ENCODE data around the gene SCYL1. TPM values are rescaled to one million over a fixed set of nuclear protein-coding genes. Genes with fewer than 3 reads are reported as not detected.

Gene SCYL1
- total RNA-seq, 1 donor from 2014 or later = 61.2 TPM

DNA sequence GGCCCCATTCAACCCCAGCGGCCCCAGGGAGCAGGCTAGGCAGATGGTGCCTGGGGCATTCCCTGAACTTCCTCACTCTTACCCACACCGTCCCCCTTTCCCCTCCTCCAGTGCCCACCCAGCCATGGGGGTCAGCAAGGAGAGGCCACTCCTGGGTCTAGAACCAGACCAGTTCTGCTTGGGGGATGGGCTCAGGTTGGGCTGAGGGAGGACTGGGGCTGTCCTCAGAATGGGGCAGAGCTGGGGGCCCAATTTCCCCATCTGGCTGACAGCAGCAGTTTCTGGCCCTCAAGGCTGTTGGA lies 12.4 kb downstream of the SCYL1 start:
- intact Hi-C loops (cut with DNase I) = no loop called here

DNA sequence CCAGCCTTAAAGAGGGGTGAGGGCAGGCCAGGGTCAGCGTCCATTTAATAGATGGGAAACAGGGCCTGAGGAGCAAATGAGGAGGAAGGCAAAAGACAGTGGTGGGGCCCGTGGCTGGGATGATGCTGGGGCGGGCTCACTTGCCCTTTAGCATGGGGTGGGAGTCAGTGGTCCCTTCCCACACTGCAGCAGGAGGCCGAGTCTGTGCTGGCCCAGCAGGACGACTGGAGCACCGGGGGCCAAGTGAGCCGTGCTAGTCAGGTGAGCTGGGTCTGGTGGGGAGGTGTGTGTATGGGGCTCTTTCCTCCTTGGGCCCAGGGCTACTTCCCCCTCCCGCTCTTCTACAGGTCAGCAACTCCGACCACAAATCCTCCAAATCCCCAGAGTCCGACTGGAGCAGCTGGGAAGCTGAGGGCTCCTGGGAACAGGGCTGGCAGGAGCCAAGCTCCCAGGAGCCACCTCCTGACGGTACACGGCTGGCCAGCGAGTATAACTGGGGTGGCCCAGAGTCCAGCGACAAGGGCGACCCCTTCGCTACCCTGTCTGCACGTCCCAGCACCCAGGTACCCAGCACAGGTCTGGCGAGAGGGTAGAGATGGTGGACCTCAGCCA lies 12.8 kb downstream of the SCYL1 start:
- intact Hi-C loops (cut with DNase I) = no loop called here
- Histone ChIP-seq H3K27ac (no peak overlapping the region), H3K27me3 (ENCODE audit: low read depth) (no peaks in the 10 kb centered on the region), H3K4me1 (peaks cover 29% of the 10 kb centered on the region), H3K36me3 (peaks cover 60% of the 10 kb centered on the region), H3K4me3 (no peak overlapping the region), H3K9me3 (no peaks in the 10 kb centered on the region)
- TF ChIP-seq CTCF (IDR thresholded peaks at IDR 0.05) = no peak
- ATAC-seq (no peak), DNase-seq (no peak)

More for the DNA sequence above, 12.4 kb downstream of the SCYL1 start:
- Histone ChIP-seq H3K4me3 (no peak overlapping the region), H3K9me3 (no peaks in the 10 kb centered on the region), H3K27me3 (ENCODE audit: low read depth) (no peaks in the 10 kb centered on the region), H3K27ac (no peak overlapping the region), H3K4me1 (peaks cover 26% of the 10 kb centered on the region), H3K36me3 (peaks cover 65% of the 10 kb centered on the region)
- no peak for TF ChIP-seq CTCF (IDR thresholded peaks at IDR 0.05)
- ATAC-seq (no peak), DNase-seq (no peak)

DNA sequence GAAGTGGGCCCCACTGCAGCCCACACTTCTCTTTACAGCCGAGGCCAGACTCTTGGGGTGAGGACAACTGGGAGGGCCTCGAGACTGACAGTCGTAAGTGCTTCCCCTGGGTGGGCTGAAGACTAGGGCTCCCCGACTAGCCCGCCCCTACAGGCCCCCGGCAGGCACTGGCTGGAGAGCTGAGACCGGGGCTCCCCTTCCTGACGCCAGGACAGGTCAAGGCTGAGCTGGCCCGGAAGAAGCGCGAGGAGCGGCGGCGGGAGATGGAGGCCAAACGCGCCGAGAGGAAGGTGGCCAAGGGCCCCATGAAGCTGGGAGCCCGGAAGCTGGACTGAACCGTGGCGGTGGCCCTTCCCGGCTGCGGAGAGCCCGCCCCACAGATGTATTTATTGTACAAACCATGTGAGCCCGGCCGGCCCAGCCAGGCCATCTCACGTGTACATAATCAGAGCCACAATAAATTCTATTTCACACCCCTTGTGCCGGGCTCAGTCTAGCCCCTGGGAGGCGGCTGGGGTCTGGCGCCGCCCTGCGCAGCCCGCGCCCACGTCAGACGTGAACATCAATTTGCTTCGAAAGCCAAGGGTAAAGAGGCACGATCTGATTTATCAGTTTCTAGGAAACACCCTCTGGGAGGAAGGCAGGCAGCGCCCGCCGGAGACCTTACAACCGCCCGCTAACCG lies 13.5 kb downstream of the SCYL1 start:
- DNase-seq (no peak), ATAC-seq (no peak)
- Histone ChIP-seq H3K9me3 (no peaks in the 10 kb centered on the region), H3K4me3 (no peak overlapping the region), H3K36me3 (peaks cover 54% of the 10 kb centered on the region), H3K27ac (no peak overlapping the region), H3K27me3 (ENCODE audit: low read depth) (no peaks in the 10 kb centered on the region), H3K4me1 (peaks cover 29% of the 10 kb centered on the region)
- no peak for TF ChIP-seq CTCF (IDR thresholded peaks at IDR 0.05)
- intact Hi-C loops (cut with DNase I) = no loop called here

DNA sequence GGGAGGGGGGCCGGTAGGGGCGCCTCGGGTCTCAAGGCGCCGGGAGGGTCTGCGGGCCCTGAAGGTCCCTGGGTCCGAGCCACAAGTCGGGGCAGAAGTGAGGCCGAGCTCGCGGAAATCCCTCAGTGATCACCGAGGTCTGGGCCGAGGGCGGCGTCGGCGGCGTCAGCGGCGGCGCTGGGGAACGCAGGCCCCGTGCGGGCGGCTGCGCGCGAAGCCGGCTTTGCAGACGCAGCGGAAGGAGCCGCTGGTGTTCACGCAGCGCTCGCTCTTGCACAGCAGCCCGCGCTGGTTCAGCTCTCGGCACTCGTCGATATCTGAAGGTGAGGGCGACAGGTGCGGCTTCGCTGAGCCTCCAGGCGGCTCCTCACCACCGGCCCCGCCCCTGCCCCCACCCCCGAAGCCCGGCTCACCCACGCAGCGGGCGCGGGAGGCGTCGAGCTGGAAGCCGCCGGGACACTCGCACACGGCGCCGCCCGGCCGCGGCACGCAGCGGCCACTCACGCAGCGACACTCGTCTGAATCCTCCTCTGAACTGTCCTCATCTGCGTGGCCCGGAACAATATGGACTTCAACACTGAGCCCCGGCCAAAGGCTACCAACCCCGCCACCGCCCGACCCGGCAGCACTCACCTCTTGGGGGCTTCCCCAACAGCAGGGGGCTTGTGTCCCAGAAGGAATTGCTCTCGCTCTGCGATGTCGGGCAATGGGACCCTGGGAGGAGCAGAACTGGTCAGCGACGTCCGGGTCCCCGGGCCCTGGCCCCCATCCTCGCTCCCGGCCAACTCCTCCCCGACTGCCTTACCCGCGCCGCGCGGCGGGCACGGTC lies 14.2 kb downstream of the SCYL1 start:
- Histone ChIP-seq H3K9me3 (no peaks in the 10 kb centered on the region), H3K36me3 (peaks cover 47% of the 10 kb centered on the region), H3K4me1 (peaks cover 29% of the 10 kb centered on the region), H3K4me3 (peak overlapping the region; percentile 76), H3K27me3 (ENCODE audit: low read depth) (no peaks in the 10 kb centered on the region), H3K27ac (peak overlapping the region; percentile 90)
- TF ChIP-seq CTCF (IDR thresholded peaks at IDR 0.05) = no peak
- no peak for DNase-seq
- ATAC-seq = no peak
- intact Hi-C loops (cut with DNase I) = no loop called here

DNA sequence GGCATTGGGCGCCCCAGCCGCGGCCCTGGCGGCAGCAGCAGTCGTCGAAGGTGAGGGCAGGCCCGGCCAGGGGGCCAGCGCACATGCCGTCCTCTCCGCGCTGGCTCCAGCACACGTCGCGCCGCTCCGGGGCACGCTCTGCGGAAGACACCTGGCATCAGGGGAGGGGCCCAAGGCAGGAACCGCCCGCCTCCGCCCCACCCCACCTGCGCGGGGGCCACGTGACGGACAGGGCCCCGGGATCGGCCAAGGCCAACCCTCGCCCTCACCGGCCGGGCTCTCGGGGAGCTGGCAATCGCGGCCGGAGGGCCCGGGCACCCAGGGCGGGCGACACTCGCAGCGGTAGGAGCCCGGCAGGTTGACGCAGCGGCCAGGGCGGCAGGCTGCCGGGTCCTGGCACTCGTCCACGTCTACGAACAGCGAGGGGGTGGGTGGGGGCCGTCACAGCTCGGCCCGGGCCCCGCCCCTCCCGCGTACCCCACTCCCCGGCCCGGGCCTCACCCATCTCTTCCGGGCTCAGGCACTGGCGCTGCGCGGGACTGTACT lies 14.9 kb downstream of the SCYL1 start:
- Histone ChIP-seq H3K36me3 (peaks cover 40% of the 10 kb centered on the region), H3K27ac (peak overlapping the region; percentile 90), H3K27me3 (ENCODE audit: low read depth) (no peaks in the 10 kb centered on the region), H3K9me3 (no peaks in the 10 kb centered on the region), H3K4me1 (peaks cover 29% of the 10 kb centered on the region), H3K4me3 (peak overlapping the region; percentile 76)
- no peak for TF ChIP-seq CTCF (IDR thresholded peaks at IDR 0.05)
- intact Hi-C loops (cut with DNase I) = no loop called here
- DNase-seq = no peak
- ATAC-seq = peak; percentile 45 to 57

Measured in lower lobe of right lung (tissue), 2 donors.